Measurements from ENCODE around the gene BTAF1.

BTAF1 gene

DNA sequence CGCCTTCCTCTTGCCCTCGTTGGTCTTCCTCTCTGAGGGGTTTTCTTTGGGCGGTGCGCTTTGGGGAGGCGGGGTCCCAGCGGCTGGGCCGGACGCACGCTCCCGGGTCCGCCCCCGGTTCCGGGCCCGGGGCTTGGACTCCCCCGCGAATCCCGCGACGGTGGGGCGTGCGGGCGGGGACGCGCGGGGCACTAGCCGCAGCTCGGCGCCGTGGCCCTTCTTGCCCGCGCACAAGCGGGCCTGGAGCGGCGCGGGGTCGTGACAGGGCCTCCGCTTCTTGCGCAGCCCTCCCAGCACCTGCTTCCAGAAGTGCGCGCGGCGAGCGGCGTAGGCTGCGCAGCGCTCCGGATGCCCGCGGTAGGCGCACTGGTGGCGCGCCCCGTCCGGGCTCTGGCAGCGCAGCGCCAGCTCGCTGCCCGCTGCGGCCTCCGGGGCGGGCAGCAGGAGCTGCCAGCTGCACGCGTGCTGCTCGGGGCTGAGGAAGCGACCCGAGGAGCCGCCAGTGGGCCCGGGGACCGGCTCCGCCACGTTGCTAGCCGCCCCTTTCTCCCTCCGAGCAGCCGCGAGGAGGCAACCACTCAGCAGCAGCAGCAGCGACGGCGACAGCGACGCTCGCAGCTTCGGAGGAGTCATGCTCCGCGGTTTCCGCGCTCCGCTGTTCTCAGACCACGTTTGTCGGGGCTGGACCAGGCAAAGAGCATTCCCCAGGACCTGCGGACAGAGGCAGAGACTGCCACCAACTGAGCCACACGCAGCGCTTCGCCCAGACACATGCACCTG lies 15.0 kb upstream of the BTAF1 start:
- DNase-seq, result peak; percentile 85 to 91 (median 88)

- DNase-seq, result peak; percentile 6 to 37 (median 27)
Measured at GRCh38 chr10:91909117-91909677, 14.4 kb upstream of the BTAF1 start, which contains the start of gene FGFBP3. TSS of gene FGFBP3 (minus strand) at chr10:91909486. CDS start at chr10:91908969, 517 bp downstream.

GRCh38 chr10:91910467-91910866 lies 13.1 kb upstream of the BTAF1 start:
- no peak for DNase-seq

DNA sequence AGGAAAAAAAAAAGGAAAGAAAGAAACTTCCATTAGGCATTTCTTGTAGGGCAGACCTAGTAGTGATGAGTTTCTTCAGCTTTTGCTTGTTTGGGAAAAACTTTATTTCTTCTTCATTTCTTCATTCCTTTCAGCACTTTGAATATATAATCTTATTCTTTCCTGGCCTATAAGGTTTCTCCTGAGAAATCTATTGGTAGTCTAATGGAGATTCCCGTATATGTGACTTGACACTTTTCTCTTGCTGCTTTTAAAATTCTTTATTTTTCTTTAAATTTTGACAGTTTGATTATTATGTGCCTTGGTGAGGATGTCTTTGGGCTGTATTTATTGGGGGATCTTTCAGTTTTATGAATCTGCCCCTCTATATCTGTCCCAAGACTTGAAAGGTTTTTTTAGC lies 3.9 kb upstream of the BTAF1 start:
- DNase-seq, result no peak

DNA sequence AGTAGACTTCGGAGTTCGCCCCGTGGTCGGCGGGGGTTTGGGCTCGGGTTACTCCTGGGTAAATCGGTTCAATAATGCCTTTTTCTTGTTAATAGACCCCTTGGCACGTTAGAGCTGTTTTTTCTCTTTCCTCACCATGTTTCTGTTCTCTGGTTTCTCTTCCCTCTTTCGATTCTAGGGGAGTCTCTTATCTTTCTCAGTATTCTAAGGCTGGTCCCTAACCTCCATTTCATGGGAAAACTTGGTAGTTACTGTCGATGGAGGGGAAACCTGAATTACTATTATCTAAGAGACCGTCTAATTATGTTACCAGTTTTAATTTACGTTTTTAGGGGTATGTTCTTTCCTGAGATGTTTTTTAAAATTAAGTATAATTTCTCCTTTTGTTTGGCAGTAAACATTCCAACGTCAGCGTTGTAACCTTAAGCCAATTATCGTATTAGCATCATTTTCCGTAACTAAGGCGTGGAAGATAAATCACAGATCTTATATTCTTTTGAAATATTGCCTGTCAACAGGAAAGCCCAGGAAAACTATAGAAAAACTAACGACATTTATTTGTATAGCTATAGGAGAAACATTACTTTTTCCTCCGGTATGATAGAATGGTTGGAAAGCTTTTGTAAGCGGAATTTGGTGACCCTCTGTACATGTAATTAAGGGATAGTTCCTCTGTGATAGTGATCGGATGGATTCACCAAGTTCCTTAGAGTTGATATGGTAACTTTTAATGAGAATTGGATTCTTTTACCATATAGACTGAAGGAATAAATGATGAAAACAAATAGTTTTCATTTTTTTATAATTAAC lies 847 bp downstream of the BTAF1 start:
- peak in 3 of 4 experiments; percentile 11 to 43 (median 41) for DNase-seq

- DNase-seq, result no peak
Measured at GRCh38 chr10:91925022-91925320, 1.4 kb downstream of the BTAF1 start.

DNA sequence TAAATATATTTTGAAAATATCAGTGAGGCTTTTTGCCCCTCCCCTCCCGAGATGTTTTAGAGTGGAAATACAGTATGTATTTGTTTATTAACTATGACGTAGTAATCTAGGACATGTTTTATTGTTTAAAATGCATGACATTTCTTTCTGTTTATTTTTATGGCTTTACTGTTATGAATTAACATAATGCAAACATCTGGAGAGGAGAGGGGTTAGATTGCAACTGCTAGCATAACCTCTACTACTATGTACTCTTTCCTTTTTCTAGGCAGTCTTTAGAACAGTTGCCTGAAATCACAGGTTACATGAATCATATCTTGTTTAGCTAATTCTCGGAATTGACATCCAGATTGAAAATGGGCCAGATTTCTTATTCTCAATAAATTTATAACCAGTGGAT lies 7.4 kb downstream of the BTAF1 start:
- no peak for DNase-seq

GRCh38 chr10:91931526-91932190 lies 8.1 kb downstream of the BTAF1 start:
- DNase-seq, result no peak

DNA sequence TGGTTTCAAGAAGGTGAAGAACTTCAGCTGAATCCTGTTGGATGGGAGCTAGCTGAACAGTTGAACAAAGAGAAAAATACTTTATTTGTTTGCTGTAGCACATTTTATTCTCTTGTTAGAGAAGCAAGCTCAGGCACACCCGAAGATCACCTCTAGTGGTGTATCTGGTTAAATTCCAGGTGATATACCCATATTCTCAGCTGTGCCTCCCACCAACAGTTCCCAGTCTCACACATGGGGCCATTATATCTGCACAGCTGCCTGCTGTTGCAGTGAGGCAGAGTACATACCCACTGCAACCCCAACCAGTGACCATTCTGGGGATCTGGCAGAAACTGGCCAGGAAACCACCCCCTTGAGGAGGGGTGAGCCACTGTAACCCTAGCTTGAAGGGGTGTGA lies 9.2 kb downstream of the BTAF1 start:
- DNase-seq, result no peak

GRCh38 chr10:91935886-91936285 lies 12.3 kb downstream of the BTAF1 start:
- no peak for DNase-seq

GRCh38 chr10:91939653-91940052 lies 16.1 kb downstream of the BTAF1 start:
- DNase-seq, result no peak

GRCh38 chr10:91941426-91941825 lies 17.9 kb downstream of the BTAF1 start:
- DNase-seq, result no peak

DNA sequence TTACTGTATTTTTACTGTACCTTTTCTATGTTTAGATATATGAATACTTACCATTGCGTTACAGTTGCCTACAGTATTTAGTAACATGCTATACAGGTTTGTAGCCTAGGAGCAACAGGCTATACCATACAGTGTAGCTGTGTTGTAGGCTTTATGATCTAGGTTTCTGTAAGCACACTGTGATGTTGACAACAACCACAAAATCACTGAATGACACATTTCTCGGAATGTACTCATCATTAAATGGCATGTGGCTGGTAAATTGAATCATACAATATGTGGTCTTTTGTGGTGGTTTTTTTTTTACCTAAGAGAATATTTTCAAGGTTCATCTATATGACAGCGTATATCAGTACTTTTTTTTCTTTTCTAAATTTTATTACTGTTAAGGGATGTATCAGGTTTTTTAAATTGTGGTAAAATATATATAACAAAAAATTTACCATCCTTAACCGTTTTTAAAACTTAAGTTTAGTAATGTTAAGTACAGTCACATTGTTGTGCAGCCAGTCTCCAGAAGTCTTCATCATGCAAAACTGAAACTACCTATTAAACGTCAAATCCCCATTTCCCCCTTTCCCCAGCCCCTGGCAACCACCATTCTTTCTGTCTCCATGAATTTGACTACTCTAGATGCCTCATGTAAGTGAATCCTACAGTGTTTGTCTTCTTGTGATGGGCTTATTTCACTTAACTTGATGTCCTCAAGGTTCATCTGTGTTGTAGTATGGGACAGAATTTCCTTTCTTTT lies 21.5 kb downstream of the BTAF1 start:
- no peak for DNase-seq

- no peak for DNase-seq
Measured at GRCh38 chr10:91953600-91954160, 30.1 kb downstream of the BTAF1 start.

GRCh38 chr10:91955114-91955513 lies 31.5 kb downstream of the BTAF1 start:
- DNase-seq, result no peak

GRCh38 chr10:91957091-91957490 lies 33.5 kb downstream of the BTAF1 start:
- no peak for DNase-seq

- DNase-seq, result no peak
Measured at GRCh38 chr10:91969297-91969696, 45.7 kb downstream of the BTAF1 start.

DNA sequence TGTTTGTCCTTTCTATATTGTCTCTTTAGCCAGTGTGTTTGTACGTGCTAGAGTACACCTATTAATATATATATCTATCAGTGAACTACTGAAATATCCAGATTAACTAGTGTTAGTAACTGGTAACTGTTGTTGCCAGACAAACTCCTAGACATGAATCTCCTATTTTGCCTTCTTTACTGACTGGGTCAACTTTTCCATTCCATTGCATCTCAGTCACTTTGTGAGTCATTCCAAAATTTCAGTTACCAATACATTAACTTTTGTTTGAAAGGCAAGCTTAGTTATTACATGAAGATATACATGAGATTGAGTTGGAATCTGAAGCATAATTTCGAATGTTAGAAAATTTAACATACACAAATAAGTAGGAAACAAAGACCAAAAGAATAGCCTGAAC lies 51.4 kb downstream of the BTAF1 start:
- DNase-seq, result no peak

GRCh38 chr10:91975438-91975837 lies 51.9 kb downstream of the BTAF1 start:
- no peak for DNase-seq

DNA sequence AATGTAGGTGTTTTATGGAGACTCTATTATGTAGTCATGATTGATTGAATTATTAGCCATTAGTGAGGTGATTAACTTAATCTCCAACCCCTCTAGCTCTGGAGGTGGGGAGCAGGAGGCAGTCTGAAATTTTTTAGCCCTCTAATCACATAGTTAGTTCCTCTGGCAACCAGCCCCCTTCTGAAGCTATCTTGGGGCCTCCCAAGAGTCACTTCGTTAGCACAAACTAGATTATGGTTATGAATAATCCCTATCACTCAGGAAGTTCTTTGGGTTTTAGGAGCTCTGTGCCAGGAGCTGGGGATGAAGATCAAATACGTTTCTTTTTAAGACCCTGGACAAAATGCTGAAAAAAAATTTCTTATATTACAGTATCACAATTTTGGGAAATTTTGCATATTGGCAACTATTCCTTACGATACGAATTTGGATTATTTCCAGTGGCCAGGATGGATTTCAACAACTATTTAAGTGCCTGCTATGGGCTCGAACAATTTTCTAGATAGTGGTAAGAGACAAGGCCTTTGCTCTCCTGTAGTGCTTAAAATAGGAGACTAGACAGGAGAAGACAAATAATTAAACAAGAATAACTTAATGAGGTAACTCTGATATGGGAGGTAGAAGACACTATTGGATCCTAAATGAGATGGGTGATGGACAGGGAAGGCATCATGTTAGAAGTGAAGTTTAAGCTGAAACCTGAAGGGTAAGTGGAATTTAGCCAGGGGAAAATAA lies 52.9 kb downstream of the BTAF1 start:
- no peak for DNase-seq

DNA sequence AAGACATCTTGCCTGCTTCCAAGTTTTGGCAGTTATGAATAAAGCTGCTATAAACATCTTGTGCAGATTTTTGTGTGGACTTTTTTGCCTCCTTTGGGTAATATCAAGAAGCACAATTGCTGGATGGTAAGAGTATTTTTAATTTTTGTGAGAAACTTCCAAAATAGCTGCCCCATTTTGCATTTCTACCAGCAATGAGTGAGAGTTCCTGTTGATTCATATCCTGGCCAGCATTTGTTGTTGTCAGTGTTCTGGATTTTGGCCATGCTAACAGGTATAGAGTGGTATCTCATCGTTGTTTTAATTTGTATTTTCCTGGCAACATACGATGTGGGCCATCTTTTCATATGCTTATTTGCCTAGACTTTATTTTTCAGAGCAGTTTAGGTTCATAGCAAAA lies 53.9 kb downstream of the BTAF1 start:
- no peak for DNase-seq

All from suppressor macrophage (primary cell).